HG03097 (cell line): ENCODE measurements around the gene PNP.
"Not testable (repeated sequence)": the region's sequence is repeated elsewhere in the genome, so short reads cannot be mapped to it uniquely, and the experiment has no call there.

ENCODE experiments used
- ATAC-seq: cut with Tn5 transposase; IDR thresholded peaks from one replicate; pipeline ENCODE4 v1.9.1; 2021; ENCODE audit not compliant: unreplicated experiment, low FRiP score

The PNP gene

DNA sequence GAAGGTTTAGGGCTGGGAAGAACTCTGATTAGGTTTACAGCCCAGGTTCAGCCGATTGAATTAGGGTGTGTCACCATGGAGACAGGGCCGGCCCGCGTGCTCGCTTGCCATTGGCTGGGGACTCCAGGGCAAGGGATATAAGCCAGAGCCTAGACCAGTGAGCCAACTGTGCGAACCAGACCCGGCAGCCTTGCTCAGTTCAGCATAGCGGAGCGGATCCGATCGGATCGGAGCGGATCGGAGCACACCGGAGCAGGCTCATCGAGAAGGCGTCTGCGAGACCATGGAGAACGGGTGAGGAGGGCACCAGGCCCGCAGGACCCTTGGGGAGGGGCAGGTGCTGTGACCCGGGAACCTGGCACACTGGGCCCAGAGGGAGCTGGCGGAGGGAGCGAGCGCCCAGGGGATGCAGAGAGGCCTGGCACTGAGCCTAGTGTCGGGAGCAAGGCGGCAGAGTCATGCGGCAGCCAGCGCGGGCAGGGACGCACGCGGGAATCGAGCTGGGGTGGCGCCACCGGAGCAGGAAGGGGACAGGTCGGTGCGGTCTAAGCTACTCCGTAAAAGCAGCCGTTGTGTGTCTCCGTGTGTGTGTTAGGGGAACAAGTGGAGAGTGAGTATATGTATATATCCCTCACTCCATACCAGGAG lies at the start of gene PNP:
Gene PNP (plus strand): TSS at position 165 of the 648 bp plus-strand sequence. CDS start 119 bp downstream, at position 284.
- peak; percentile 85 for ATAC-seq

DNA sequence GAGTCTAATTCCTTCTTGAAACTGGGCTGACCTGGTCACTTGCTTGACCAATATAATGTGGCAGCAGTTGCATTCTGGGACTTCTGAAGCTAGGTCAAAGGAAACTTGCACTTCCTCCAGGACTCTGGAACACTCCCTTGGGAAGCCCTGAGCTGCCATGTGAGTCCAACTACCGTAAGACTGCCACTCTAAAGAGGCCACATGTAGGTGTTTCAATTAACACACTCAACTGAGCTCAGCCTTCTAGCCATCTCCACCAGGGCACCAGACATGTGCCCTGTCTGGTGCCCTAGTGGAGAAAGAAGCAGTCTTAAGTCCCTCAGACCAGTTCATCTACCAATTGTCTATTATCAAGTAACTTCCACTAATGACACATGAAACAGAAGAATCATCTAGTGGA lies 49.8 kb upstream of the PNP start:
- no peak for ATAC-seq

DNA sequence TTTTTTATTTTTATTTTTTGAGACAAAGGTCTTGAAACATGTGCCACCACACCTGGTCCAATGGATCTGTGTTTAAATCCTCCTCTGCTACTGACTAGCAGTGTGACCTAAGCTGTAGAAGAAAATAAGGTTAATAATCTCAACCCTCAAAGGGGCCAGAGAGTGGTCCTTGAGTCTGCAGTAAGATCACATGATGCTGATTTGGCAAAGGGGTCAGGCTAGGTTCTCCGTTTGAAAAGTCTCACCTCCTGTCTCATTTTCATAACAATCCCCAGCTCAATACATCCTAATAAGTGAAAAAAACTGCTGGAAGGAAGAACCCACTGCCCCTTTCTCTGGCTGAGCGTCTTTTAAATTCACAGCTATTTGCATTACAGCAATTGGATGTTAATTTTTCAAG lies 47.9 kb upstream of the PNP start:
- ATAC-seq, result no peak

DNA sequence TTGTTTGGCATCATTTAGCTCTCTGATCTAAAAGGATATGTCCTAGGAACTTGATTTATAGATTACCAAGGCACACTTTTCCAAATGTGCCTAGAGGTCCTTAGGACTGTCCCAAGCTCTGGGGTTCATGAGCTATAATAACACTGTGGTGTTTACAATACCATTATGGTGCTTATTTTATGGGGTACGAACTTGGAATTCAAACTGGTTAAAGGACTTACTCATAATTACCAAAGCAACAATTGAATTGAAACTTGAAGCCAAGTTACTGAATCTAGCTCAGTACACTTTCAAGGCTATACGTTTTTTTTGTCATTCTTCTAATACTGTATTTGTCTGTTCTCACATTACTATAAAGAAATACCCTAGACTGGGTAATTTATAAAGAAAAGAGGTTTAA lies 46.3 kb upstream of the PNP start:
- ATAC-seq, result no peak

DNA sequence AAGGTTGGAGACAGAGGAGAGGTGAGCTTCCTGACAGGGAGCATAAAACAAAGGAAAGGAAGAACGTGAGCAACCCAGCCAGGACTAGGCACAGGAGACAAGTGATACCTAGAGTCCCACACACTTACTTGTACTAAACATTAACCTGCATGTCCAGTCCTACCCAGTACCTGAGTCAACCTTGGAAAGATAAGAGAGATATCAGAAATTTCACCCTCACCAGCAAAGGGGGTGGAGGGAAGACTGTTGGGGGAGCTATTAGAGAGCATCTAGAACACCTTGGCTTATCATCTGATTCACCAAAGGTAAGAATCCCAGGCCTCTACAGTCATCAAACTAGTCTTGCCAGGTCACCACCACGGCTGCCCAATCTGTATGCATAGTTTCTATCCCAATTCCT lies 44.4 kb upstream of the PNP start:
- ATAC-seq, result no peak

DNA sequence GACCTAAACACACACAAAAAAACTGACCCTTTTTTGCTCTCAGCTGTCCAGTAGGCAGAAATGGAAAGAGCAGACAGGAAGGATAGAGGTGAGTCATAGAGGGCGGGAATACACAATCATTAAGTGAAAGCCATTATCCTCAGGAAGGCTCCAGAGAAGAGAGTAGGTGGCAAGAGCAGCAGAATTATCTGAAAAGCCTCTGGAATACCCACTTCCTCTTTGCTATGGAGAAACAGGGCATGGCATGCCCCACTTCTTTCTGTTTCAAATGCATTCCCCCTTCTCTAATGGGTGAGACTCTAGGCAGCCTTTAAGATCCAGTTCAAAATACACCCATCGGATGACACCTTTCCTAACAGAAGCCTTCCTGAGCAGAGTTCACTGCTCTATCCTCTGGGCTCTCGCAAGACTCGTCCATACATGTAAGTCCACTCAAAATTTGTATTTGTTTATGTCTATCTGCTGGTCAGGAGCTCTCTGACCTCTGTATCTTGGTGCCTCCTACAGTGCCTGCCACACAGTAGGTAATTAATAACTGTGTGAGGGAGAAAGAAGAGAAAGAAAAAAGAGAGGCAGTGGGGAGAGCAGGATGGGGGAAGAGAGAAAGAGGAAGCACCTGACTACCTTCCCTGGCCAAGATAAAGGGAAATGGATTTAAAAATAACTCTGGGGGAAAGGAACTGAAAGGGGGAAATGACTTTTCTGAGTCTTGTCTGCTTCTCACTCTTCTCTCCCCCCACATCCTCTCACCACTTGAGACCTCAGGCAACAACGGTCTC lies 41.8 kb upstream of the PNP start:
- peak; percentile 64 for ATAC-seq

DNA sequence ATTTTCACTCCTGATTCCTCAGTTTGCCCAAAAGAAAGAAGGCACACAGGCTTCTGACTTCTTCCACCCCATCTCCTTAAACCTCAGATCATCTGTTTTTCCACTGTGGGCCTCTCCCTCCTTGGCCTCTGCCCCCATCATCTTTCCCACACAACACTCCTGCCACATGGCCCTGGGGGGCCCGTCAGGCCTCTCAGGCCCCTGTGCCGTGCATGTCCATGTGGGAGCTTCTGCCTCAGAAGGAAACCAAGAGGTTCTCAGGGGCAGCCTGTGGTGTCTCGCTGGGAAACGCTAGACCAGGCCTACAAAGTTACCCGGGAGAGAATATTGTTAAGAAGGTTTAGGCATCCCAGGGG lies 41.2 kb upstream of the PNP start:
- ATAC-seq, result peak; percentile 17

DNA sequence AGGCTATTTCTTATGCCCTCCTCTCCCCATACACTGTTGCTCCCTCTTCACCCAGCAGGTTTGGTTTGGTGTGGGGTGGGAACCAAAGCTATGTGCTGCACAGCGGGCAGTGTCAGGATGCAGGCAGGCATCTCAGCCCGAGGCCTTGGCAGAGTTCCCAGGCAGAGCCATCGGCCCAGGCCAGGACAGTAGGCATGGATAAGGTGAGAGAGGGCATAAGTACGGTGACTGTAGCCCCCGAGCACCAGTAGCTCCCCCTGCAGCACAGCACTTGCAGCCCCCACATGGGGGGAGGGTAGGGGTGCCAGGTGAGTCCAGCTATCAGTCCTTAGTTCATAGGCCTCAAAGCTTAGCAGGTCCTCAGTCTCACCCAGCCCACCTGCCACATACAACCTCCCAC lies 40.4 kb upstream of the PNP start:
- ATAC-seq, result no peak

DNA sequence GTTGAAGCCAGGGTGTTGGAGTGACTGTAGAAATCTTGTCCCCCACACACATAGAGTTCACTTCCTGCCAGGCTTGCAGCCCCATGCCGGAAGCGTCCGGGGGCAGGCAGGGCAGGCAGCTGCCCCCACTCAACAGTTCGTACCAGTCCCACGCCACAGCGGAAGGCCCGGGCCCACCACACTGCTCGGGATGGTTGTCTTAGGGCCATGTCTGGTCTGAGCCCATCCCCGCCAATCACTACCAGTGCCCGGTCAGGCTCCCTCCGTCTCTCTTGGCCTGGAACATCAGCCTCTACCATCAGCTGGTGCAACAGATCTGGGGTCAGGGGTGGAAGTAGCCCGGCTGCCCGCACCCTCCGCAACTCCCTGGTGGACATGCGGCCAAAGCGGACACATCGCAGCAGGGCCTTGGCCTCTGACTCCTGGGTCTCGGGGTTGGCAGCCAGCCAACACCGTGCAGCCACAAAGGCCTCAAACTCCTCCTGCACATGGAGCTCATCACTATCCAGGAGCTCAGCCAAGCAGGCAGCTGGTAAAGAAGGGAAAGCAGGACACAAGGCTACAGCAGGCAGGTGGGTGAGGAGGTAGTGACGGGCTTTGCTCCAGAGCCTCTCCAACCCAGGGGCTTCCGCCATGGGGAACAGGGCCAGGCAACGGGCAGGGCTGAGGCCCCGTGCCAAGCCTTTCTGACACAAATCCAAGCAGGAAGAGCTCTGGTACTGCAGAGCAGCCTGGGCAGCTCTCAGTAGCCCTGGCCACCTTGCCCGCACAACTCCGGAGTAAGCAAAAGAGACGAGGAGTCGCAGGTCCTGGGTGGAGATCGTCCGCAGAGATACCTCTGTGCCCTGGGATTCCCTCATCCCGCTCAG lies 39.2 kb upstream of the PNP start:
- ATAC-seq, result no peak

DNA sequence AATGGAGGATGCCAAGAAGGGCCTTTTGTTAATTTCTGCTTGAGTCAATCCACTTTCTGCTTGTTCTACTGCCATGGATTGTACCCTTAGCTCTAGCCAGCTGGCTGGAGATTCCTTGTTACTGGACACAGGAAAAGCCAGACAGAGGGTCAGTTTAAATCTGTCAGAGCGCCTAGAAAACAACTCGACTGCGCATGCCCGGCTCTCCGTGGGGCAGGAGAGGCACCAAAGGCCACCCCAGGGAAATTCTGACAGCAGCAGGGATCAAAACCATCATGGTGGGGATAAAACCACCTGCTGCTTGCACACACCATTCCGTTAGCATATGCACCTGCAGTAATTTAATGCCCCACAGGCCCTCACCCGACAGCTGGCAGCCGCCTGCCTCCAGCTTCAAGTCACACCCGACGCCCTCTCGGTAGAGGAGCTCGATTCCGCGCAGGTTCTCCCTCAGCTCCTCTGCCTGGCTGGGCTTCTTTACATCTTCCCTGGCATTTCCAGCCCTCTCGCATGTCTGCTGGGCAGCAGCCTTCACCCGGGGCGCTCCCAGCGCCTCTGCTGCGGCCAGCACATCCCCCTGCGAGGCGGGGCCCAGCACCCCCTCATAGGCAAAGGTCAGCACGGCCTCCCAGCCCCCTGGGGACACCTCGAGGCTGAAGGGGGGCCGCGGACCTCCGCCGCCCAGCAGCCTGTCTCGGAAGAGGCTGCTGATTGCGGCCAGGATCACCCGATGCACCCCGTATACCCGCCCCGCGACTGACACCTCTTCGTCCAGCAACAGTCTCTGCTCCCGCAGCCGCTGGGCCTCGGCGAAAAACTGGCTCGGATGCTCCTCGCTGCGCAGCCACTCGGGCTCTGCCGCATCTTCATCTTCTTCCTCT lies 34.3 kb upstream of the PNP start:
- no peak for ATAC-seq

DNA sequence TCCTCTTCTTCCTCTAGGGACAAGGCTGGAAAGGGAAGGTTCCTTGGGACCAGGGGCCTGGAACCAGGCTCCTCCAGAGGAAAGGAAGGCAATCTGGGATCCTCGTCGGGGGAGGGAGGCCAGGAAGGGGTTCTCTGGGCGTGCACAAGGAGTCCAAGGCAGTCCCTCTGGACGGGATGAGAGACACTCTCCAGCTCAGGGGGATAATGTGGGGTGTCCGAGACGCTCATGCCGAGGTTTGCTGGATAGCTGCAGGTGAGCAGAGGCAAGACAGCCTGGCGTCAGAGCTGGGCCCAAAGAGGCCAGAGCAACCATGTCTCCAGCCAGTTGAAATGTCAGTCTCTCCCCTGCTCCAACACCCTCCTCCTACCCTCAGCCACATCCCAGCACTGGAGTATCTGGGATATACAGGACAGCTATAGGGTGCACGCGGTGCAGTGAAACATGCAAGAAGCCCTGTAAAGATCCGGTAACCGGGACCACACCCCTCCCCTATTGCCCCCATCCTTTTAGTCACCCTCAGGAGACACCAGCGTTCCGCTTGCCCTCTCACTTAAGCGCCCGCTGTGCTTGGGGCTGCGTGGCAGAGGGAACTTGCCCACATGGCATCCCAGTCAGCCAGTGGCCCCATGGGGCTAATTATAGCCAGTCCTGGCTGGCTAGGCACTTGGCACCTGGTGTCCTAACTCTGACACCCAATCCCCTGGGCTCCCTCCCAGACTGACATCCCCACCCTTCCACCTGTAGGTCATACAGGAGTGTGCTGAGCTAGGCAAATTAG lies 33.4 kb upstream of the PNP start, which contains the start of gene KLHL33:
Gene KLHL33 (minus strand): TSS at position 585 of the 781 bp plus-strand sequence. CDS start 355 bp downstream, at position 230.
- no peak for ATAC-seq

DNA sequence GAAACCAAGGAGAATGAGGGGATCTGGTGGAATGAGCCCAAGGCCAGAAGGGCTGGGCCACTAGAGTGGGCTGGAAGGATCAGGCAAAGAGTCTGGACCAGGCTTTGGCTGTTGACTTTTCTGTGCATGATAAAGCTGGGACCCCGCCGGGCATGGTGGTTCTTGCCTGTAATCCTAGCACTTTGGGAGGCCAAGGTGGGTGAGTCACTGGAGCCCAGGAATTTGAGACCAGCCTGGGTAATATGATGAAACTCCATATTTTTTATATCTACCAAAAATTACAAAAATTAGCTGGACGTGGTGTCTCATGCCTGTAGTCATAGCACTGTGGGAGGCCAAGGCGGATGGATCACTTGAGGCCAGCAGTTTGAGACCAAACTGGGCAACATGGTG lies 32.8 kb upstream of the PNP start:
- ATAC-seq, result no peak

DNA sequence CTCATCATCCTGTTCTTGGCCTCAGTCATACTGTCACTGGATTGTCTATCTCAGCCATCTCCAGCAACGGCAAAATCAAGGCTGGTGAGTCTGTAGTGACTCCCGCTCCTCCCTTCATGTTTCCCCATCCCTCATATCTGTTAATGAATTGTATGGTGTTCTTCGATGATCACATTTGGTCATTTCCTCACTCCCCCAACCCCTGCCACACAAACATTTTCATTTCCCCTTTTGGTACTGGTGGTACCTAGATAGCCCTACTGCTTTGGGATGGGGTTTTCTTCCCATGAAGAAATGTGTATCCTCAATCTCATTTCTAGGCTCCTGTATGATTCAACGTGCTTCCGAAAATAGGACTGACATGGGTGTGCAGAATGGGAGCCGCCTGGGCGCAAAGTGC lies 30.5 kb upstream of the PNP start:
- no peak for ATAC-seq

DNA sequence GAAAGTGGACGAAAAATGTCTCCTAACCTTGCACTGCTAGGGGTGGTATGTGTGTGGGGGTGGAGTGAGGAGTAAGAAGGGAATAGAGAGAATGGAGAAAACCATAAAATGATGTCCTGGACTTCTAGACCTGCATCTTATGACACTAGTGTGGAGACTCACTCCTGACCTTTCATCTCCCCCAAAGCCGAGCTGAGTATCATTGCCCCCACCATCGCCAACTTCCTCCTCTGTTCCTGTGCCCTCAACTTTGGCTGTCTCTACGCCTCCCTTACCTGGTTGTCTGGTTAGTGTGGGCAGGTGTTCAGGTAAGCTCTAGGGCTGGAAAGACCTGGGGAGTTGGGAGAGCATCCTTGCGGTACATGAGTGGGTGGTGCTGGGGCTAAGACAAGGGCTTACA lies 28.7 kb upstream of the PNP start:
- no peak for ATAC-seq

DNA sequence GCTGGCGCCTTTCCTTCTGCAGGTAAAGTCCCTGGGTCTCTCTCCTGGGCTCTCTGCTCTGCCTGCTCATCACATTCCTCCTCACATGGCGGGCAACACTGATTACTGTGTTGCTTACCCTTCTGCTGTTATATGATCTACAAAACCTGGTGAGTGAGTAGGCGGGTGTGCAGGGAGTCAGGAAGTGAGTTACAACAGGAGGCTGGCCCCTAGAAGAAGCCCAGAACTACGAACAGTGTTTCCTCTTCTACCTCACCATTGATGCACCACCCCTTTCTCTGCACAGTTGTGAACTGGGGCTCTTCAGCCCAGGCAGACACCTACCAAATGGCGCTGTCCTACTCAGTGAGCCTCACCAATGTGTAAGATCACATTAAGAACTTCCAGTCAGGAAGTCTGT lies 28.3 kb upstream of the PNP start:
- no peak for ATAC-seq

DNA sequence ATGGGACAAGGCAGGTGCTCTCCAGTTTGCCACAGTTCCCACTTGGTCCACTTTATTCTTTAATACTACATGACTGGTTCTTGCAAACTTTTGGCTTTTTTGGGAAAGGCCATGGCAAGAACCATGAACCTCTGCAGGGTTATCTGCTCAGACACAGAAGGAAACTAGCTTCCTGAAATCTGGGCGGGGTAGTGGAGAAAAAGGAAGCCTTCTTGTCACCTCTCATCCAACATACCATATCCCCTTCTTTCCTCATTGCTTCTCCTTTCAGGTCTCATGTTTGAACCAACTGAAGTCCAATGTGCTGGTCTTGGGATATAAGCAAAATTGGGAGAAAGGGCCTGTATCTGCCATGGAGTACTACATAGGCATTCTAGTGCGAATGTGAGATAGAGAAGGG lies 27.7 kb upstream of the PNP start:
- ATAC-seq, result no peak

DNA sequence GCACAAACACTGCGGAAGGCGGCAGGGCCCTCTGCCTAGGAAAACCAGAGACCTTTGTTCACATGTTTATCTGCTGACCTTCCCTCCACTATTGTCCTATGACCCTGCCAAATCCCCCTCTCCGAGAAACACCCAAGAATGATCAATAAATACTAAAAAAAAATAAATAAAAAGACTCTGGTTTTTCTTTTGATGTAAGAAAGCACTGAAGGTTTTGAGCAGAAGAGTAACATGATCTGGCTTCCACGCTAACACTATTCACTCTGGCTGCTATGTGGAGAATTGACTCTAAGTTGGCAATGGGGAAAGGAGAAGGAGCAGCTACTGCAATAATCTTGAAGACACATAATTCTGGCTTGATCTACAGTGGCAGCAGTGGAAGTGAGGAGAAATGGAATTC lies 25.6 kb upstream of the PNP start:
- not testable (repeated sequence) for ATAC-seq

DNA sequence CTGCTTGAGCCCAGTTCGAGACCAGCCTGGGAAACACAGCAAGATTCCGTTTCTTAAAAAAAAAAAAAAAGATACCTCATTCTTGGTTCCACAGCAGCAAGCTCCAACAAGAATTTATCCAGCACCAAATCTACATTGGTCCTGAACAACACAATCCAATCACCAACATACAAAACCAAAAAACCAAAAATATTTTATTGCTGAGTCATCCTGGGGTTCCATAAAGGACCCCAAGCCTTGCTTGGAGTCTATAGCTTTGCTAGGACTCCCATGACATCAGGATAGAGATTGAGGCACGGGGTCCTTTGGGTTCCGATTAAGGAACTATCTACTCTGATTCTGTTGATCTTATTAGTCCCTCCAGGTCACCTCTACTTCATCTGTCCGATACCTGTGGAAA lies 22.3 kb upstream of the PNP start:
- ATAC-seq, result no peak

DNA sequence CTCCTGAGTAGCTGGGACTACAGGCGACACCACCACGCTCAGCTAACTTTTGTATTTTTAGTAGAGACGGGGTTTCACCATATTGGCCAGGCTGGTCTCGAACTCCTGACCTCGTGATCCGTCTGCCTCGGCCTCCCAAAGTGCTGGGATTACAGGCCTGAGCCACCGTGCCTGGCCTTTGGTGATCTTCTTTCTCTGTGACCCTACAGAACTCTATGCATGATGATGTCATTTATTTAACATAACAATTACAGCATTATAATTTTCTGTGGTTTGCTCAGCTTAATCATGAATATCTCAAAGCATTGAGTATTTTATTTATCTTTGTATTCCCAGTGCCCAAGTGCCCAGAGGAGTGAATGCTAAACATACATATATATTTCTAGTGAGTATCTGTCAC lies 16.4 kb upstream of the PNP start:
- ATAC-seq, result not testable (repeated sequence)
